ENCODE results near the gene GSTA2.
"Not testable (repeated sequence)": the region's sequence is repeated elsewhere in the genome, so short reads cannot be mapped to it uniquely, and the experiment has no call there.

Gene GSTA2

DNA sequence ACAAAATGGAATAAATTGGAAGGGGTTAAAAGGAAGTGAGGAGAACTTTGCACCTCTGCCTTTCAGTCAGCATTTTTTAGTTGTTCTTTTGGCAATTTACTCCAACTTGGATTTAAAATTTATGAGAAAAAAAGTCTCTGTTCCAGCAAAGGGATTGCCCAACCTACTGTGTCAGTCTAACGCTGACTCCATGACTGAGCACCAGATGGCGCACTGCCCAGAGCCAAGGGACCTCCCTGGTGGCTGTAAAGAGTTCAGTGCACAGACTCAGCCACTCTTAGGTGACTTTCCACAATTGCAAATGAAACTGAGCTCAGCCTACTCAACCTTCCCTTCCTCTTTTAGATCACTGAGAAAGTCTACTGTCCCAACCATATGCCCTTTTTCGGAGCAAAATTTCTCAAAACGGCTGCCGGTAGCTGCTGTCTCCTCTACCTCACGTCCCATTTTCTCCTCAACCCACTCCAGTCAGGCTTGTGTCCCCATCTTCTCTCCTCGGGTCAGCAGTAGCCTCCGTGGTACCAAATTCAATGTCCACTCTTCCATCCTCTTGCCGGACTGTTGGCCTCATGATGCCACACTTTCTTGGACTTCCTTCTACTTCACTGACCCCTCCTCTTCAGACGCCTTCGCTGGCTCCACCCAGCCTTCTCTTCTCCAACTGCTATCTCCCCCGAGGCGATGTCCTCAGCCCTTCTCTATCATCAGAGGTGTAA is 38.7 kb downstream of the GSTA2 start:
- no peak for FAIRE-seq

GRCh38 chr6:52724042-52724405 is 39.3 kb downstream of the GSTA2 start:
- no peak for FAIRE-seq

- no peak for FAIRE-seq
These were observed 43.0 kb downstream of the GSTA2 start for GRCh38 chr6:52720321-52720720.

GRCh38 chr6:52718550-52718949 is 44.7 kb downstream of the GSTA2 start:
- no peak for FAIRE-seq

DNA sequence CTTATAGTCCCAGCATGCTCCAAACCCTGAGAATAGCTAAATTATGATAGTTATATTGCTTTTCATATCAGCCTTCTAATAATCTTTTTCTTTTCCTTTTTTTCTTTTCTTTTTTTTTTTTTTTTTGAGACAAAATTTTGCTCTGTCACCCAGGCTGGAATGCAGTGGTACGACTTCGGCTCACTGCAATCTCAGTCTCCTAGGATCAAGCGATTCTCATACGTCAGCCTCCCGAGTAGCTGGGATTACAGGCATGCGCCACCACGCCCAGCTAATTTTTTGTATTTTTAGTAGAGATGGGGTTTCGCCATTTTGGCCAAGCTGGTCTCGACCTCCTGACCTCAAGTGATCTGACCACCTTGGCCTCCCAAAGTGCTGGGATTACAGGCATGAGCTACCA is 48.5 kb downstream of the GSTA2 start:
- not testable (repeated sequence) for FAIRE-seq

DNA sequence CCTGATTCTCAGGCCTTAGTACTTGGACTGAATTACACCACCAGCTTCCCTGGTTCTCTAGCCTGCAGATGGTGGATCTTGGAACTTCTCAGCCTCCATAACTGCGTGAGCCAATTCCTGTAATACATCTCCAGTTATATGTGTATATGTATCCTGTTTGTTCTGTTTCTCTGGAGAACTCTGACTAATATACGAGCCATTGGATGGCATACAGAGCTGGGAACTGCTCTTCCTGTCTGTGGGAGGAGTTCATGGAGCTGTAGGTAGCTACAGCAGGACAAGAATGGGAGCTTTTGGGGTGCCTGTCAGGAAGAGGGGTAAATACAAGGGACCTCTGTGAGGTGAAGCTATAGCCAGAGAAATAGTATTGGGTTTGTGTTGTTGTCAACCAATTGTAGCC is 51.1 kb downstream of the GSTA2 start:
- FAIRE-seq: no peak

GRCh38 chr6:52707963-52708680 is 55.2 kb downstream of the GSTA2 start:
- FAIRE-seq: no peak

DNA sequence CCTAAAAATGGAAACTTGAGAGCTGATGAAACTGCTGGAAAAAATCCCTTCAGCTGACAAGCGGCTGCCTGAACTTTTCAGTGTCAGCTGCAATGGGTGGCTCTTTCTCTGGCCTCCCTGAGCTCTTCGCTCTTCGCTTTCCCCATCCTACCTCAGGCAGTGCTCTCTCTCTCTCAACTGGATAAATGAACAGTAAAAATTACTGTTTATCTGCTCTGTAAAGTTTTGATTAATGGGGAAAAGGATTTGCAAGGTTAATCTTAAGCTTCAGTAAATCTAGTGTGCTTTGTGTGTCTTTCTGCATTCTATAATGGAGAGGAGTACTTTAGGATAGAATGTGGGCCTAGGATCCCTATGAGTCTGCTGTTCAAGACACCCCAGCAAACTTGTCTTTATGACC is 57.3 kb downstream of the GSTA2 start:
- FAIRE-seq: no peak

GRCh38 chr6:52704781-52705502 is 58.3 kb downstream of the GSTA2 start:
- FAIRE-seq: not testable (repeated sequence)

DNA sequence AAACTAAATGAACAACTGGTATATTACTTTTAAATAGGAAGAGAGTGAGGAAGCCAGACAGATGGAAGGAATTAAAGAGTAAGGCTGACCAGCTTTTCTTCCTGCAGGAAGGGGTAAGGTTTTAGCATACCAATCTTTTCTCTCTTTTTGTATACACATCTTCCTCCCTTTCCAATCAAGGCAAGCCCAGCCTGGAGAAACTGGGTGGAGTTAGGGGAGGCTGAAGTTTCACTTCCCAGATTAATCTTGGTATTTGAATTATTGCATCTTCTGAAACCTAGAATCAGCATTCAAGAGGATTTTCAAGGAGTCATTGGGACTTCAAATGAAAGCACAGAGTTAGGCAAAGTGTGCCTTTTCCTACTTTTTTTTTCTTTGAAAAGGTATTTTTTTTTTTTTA is 59.2 kb downstream of the GSTA2 start:
- FAIRE-seq: no peak
